GM23248 (cell line): ENCODE measurements around the gene ZBED5.

Source experiments
- EZH2 ChIP-seq: fragments of 200-600 bp; sonication (generic); IDR thresholded peaks from 2 replicates; pipeline ENCODE4 v1.6.1; 2018; ENCODE audit warnings: antibody characterized with exemption, mild to moderate bottlenecking; ENCODE audit not compliant: insufficient read depth, poor library complexity, severe bottlenecking
- EZH2phosphoT487 ChIP-seq: fragments of 200-600 bp; sonication (generic); IDR thresholded peaks from 2 replicates; pipeline ENCODE4 v1.6.1; 2018; ENCODE audit warnings: antibody characterized with exemption, moderate library complexity, mild to moderate bottlenecking, low read depth; ENCODE audit not compliant: insufficient read depth

DNA sequence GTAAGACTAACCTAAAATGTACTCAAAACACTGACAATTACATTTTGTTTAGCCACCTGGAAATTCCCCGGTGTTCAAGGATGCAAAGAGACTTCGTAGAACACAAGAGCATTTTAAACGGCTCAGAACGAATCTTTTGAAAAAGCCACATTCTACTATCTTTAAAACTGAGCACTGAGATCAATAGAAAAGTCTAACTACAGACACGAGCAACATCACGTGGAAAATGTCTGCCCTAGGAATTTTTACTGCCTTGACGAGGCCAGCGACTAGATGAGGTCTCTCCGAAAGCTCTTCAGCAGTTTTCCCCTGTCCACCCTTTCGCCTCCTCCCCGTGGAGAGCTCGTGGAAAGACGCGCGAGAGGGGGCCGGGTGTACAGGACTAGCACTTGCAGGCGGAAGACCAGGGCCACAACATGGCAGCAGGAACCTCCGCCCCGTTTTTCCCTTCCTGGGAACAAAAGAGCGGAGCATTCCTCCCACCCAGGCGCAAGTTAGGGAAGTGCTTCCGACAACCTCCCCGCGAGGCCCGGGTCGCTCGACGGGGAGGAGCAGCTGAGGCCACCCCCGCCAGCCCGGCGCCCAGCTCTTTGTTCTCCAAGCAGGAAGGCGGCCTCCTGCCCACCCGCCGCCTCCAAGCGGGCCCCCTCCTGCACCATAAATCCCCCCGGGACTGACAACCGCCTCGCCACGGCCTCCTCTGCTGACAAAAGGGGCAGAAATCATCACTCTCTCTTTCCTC, 50.2 kb downstream of the ZBED5 start:
- TF ChIP-seq EZH2phosphoT487, result no peak
- no peak for TF ChIP-seq EZH2
